Measurements from ENCODE around the gene UBB.

DNA sequence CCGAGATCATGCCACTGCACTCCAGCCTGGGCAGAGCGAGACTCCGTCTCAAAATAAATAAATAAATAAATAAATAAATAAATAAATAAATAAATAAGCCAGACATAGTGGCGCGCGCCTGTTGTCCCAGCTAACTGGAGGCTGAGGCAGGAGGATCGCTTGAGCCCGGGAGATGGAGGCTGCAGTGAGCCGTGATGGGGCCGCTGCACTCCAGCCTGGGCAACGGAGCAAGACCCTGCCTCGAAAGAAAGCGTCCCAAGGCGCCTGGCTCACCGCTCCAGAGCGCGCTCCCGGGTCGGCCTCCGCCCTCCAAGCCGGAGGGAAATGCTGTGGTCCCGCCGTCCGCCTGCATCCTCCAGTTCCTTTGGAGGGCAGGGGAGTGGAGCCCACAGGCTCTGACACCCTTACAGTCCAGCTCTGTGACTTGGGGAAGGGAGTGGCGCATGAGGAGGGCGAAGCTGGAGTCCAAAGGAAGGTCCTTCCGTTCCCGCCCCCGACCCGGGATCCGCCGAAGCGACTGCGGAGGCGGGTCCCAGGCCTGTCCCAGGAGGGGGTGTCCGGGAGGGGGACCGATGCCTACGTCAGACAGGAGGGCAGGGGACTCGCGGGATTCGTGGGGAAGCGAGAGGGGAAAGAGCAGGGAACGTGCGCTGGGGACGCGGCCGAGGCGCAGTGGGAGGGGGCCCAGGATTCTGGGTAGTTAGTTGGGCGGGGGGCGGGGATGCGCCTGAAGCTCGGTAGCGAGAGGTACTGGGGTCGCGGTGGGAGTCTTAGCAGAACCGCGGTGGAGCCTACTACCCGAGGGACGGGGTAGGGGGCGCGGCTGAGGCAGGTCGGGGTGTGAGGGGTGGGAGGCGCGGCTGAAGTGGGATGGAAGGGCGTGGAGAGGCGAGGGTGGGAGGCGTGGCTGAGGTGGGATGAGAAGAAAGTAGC is 26.1 kb downstream of the UBB start:
- TF ChIP-seq MAFK (IDR thresholded peaks at IDR 0.05; ENCODE audit: low read depth, low read length) (no peak), POLR2A (IDR thresholded peaks at IDR 0.05; ENCODE audit: low read depth, low read length) (no peak), CEBPB (IDR thresholded peaks at IDR 0.05; ENCODE audit: low read depth, low read length) (no peak)
- TF ChIP-seq, protein P1, sequence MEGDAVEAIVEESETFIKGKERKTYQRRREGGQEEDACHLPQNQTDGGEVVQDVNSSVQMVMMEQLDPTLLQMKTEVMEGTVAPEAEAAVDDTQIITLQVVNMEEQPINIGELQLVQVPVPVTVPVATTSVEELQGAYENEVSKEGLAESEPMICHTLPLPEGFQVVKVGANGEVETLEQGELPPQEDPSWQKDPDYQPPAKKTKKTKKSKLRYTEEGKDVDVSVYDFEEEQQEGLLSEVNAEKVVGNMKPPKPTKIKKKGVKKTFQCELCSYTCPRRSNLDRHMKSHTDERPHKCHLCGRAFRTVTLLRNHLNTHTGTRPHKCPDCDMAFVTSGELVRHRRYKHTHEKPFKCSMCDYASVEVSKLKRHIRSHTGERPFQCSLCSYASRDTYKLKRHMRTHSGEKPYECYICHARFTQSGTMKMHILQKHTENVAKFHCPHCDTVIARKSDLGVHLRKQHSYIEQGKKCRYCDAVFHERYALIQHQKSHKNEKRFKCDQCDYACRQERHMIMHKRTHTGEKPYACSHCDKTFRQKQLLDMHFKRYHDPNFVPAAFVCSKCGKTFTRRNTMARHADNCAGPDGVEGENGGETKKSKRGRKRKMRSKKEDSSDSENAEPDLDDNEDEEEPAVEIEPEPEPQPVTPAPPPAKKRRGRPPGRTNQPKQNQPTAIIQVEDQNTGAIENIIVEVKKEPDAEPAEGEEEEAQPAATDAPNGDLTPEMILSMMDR (conservative IDR thresholded peaks at IDR 0.05; ENCODE audit: low read depth, low read length): no peak
